ENCODE data around the gene KCNV2.

Gene KCNV2

DNA sequence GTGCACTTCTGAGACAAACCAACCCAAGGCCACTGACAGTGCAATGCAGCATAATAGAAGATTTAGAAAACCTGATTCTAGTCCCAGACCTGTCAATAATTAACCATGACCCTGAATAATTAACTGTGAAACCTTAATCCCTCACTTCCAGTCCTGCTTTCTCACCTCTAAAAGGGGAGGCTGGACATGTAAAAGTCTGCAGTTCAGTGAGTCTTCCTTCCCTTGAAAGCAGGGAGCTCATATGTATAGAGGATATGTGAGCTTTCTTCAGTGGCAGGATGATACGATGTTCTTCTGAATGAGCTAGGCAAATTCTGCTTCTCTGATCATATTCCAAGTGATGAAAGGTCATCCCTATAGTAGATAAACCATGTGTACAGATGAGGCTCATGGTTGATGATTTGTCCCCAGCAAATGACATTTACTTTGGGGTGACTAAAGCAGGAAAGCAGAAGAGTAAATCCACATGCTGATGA is 2.9 kb downstream of the KCNV2 start:
- DNase-seq (ENCODE audit: low read depth): no peak

DNA sequence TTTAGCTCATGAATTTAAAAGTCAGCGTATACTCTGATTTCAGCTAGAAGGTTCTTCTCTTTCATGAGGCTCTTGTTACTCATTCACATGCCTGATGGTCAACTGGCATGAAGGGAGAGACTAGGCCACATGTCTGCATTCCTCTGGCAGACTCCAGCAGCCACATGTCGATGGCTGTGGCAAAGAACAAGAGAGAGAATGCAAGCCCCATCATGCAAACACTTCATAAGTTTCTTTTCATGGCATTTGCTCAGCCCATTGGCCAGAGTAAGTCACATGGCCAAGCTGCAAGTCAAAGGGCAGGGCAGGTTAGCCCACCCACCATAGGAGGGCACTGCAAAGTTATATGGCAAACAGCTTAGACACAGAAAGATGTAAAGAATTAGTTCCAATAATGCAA is 5.4 kb downstream of the KCNV2 start:
- no peak for DNase-seq (ENCODE audit: low read depth)

GRCh38 chr9:2723376-2724065 is 6.2 kb downstream of the KCNV2 start:
- no peak for DNase-seq (ENCODE audit: low read depth)

GRCh38 chr9:2725126-2725525 is 7.8 kb downstream of the KCNV2 start:
- no peak for DNase-seq (ENCODE audit: low read depth)

DNA sequence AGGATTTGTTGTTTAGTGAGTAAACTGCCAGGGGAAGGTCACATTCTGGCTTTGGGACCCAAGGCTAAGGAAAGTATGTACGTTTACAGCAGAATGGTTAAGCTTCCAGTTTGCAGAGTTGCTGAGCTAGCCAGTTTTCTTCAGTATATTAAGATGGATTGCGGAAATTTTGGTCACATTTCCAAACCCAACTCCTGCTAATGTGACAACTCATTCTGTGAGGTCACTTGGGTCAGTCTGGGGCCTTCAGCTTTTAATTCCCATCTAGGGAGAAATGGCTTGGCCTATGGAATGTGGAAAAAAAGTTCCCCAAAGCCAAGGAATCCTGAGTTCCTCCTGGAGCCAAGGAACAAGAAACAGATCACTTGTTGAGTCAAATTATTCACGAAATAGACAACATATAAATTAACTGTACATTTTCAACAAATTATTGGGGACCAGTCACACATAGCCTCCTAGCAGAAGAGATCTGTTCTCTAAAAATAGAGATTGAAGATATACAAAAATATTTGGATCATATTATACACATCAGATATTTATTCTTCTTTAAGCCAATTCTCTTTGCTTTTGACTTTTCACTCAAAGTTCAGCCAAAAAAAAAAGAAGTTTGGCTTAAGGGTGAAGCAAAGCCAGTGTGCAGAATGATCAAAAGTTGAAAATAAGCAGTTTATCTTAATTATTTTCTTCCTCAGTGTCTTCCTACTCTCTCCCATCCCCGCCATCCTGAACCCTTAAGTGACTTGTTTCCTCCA is 8.8 kb downstream of the KCNV2 start:
- no peak for DNase-seq (ENCODE audit: low read depth)

DNA sequence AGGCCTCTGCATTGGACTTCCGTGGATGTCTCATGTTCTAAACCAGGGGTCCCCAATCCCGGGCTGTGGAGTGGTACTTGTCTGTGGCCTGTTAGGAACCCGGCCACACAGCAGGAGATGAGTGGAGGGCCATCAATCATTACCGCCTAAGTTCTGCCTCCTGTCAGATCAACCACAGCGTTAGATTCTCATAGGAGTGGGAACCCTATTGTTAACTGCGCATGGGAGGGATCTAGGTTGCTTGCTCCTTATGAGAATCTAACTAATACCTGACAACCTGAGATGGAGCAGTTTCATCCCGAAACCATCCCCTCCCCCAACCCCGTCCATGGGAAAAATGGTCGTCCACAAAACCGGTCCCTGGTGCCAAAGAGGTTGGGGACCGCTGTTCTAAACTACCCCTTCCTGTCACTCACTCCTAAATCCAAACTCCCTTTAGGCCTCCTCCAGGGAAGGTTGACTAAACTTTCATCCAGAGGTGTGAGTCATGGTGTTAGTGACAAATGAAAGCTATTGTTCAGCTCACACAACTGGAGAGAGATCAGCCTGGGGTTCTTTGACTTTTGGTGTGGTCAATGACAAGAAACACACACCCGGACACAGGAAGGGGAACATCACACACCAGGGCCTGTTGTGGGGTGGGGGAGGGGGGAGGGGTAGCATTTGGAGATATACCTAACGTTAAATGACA is 9.5 kb downstream of the KCNV2 start:
- DNase-seq (ENCODE audit: low read depth): no peak

- DNase-seq (ENCODE audit: low read depth): no peak
Measured at GRCh38 chr9:2727374-2727773, 10.1 kb downstream of the KCNV2 start.

GRCh38 chr9:2727966-2728613 is 10.8 kb downstream of the KCNV2 start:
- DNase-seq (ENCODE audit: low read depth): no peak

DNA sequence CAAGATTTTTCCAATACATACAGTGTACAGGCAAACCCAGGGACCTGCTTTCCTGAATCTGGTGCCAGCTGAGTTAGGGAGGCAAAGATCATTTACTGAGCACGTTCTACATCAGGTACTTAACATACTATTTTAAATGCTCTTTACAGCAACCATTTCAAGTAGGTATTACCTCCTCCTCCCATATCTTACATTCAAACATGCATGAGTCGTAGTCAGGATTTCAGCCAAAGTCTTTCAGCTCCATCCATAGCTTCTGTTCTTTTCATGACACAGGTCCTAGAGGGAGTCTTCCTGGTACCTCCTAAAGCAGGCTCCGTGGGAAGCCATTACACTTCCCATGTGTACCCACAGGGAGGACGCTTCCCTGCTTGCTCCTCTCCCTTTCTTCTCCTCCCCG is 11.7 kb downstream of the KCNV2 start:
- DNase-seq (ENCODE audit: low read depth): no peak

DNA sequence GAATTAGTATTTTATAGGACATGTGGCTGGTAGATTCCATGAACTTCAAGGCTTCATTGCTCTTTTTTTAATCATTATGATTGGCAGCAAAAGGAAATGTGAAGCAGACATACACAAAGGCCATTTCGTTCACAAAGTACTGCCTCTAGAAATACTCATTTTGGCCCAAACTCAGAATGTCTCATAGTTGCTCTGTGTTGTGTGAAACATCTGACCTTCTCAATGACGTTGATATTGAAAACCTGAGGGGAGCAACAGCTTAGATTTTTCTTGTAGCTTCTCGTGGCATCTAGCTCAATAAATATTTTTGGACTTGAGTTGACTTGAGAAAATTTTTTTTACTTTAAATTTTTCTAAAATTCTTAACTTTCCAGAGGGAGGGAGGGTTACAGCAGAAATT is 12.4 kb downstream of the KCNV2 start:
- no peak for DNase-seq (ENCODE audit: low read depth)

- DNase-seq (ENCODE audit: low read depth): no peak
Measured at GRCh38 chr9:2730971-2731370, 13.7 kb downstream of the KCNV2 start.

DNA sequence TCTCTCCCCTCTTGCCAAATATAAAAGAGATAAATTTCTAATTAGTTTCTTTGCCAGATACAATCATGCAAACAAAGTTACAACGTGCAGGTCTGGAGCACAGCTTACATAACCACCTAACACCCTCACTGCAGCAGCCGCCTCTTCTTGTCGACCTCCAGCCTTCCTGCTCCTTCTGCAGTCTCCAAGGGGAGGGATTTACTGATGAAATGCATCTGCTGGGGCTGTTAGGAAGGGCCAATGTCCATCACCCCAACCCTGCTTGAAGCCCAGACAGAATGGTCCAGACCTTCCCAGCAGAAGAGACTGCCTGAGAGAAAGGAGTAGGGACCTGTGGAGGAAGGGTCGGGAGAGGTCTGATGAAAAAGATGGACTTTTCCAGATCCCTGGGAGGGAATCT is 15.2 kb downstream of the KCNV2 start:
- DNase-seq (ENCODE audit: low read depth): no peak

DNA sequence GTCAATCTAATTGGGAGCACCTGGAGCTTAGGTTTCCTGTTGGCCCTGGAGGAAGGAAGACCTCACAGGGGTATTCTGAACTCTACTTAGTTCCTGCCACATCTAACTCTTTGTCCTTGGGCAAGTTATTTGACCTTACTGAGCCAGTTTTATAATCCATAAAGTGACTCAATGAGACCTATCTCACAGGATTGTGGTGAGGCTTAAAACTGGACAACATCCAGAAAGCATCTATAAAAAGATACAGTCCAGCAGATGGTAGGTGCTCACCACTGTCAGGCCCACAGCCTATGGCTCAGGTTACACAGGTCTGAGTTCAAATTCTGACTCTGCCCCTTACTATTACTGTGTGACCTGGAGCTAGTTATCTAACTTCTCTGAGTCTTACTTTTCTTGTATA is 23.3 kb downstream of the KCNV2 start:
- no peak for DNase-seq (ENCODE audit: low read depth)

GRCh38 chr9:2741441-2742158 is 24.3 kb downstream of the KCNV2 start:
- DNase-seq (ENCODE audit: low read depth): no peak

DNA sequence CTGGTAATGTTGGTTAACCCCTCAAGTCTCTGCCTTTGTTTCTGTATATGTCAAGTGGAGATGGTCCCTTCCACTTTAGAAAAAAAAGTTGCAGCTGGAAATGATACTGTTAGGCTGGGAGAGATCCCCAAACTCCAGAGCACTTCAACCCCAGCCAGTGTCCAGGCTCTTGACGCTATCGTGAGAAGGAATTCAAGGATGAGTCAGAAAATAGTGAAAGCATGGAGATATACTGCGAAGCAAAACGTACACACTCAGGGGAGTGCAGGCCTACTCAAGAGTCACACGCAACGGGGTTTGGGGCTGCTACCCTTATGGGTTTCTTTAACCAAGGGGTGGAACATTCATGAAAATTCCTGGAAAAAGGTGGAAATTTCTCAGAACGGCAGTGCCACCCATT is 24.9 kb downstream of the KCNV2 start:
- no peak for DNase-seq (ENCODE audit: low read depth)

GRCh38 chr9:2743937-2744529 is 26.7 kb downstream of the KCNV2 start:
- DNase-seq (ENCODE audit: low read depth): no peak

DNA sequence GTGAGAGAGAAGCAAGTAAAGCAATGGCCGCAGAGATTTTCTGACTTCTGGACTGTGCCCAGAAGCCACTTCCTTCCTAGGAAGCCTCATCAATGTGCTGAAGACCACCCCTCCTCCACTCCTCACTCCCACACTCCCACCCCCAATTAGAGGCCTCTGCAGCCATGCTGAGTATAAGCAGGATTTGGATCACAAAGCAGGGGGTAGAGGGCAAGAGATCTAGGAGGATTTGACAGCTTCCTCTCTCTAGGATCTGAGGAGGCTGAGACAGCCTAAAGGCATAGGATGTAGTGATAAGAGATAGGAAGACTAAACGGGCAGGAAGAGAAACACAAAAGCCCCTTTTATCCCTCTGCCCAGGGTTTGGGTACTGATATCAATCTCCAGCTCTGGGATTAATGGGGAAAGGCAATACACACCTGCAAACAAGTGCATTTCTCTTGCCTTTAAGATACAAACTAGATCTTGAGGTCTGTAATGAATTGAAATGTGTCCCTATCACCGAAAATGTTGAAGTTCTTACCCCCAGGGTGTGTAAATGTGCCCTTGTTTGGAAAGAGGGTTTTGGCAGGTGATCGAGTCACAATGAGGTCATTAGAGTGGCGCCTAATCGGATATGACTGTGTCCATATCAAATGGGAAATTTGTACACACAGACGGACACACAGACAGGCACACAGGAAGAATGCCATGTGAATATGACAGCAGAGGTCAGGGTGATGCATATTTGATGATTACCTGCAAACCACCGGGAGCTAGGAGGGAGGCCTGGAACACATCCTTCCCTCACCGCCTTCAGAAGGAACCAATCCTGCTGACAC is 28.5 kb downstream of the KCNV2 start:
- DNase-seq (ENCODE audit: low read depth): no peak

GRCh38 chr9:2749485-2749884 is 32.2 kb downstream of the KCNV2 start:
- no peak for DNase-seq (ENCODE audit: low read depth)

- DNase-seq (ENCODE audit: low read depth): no peak
Measured at GRCh38 chr9:2755285-2755684, 38.0 kb downstream of the KCNV2 start.

GRCh38 chr9:2758162-2758897 is 41.0 kb downstream of the KCNV2 start:
- DNase-seq (ENCODE audit: low read depth): no peak
